PC-3 (cell line): ENCODE data around the gene TMEM123. TPM values are rescaled to one million over a fixed set of nuclear protein-coding genes. Genes with fewer than 3 reads are reported as not detected.
"Not testable (repeated sequence)": the region's sequence is repeated elsewhere in the genome, so short reads cannot be mapped to it uniquely, and the experiment has no call there.

ENCODE experiments used
- ATAC-seq: fragments of 200-7000 bp; cut with Tn5 transposase; 2 replicates; pipeline ENCODE4 v1.9.1; 2020; ENCODE audit warnings: mild to moderate bottlenecking, moderate library complexity
- BruUV-seq: library from RNA; stranded (reverse); fragments of 400-500 nt; replicated peaks from 2 replicates; lab custom pipeline; 2021; lab: Mats Ljungman, UMichigan
- CTCF ChIA-PET: fragments of 300-600 bp; sonication (Branson Sonifier 250); formaldehyde crosslinking; loops from one replicate; lab custom pipeline; 2022; ENCODE audit warnings: antibody characterized with exemption; lab: Charles Lee
- POLR2A ChIA-PET: fragments of 300-600 bp; sonication (Branson Sonifier 250); formaldehyde crosslinking; loops from one replicate; lab custom pipeline; 2022; ENCODE audit warnings: antibody characterized with exemption; ENCODE audit not compliant: unreplicated experiment; lab: Charles Lee
- DNase-seq: peaks from one replicate; pipeline ENCODE4 v3.0.0-alpha.2; 2015
- H2AFZ ChIP-seq: fragments of 300-600 bp; sonication (generic); 2 replicates; pipeline ENCODE4 v1.6.0; 2016; ENCODE audit warnings: antibody characterized with exemption, low read length
- H3F3A ChIP-seq: fragments of 300-600 bp; sonication (generic); one replicate; pipeline ENCODE4 v1.6.0; 2017; ENCODE audit warnings: antibody characterized with exemption, low read length, control low read depth, mild to moderate bottlenecking; ENCODE audit not compliant: unreplicated experiment
- H3K27ac ChIP-seq: fragments of 300-600 bp; sonication (generic); 2 replicates; pipeline ENCODE4 v1.5.1; 2016; ENCODE audit warnings: mild to moderate bottlenecking, low read length
- H3K27me3 ChIP-seq: fragments of 300-600 bp; sonication (generic); 2 replicates; pipeline ENCODE4 v1.6.1; 2016; ENCODE audit warnings: low read length, mixed read lengths
- H3K36me3 ChIP-seq: fragments of 300-600 bp; sonication (generic); 2 replicates; pipeline ENCODE4 v1.6.1; 2016; ENCODE audit warnings: low read depth, mixed run types, low read length, mixed read lengths
- H3K4me1 ChIP-seq: fragments of 300-600 bp; sonication (generic); 2 replicates; pipeline ENCODE4 v1.5.1; 2016; ENCODE audit warnings: low read length; ENCODE audit not compliant: insufficient read depth
- H3K4me2 ChIP-seq: fragments of 300-600 bp; sonication (generic); 2 replicates; pipeline ENCODE4 v1.6.0; 2016; ENCODE audit warnings: low read length
- H3K4me3 ChIP-seq: fragments of 300-600 bp; sonication (generic); 2 replicates; pipeline ENCODE4 v1.5.1; 2016; ENCODE audit warnings: mild to moderate bottlenecking, low read length, mixed read lengths
- H3K79me2 ChIP-seq: fragments of 300-600 bp; sonication (generic); 2 replicates; pipeline ENCODE4 v1.6.1; 2017; ENCODE audit warnings: low read length, mixed read lengths
- H3K9ac ChIP-seq: fragments of 300-600 bp; sonication (generic); 2 replicates; pipeline ENCODE4 v1.6.0; 2016; ENCODE audit warnings: mild to moderate bottlenecking, low read length
- H3K9me2 ChIP-seq: fragments of 300-600 bp; sonication (generic); replicated peaks from 2 replicates; pipeline ENCODE4 v1.6.1; 2016; ENCODE audit warnings: mixed run types, low read length, mixed read lengths
- H3K9me3 ChIP-seq: fragments of 300-600 bp; sonication (generic); 2 replicates; pipeline ENCODE4 v1.6.1; 2016; ENCODE audit warnings: low read length, mixed read lengths
- H4K20me1 ChIP-seq: fragments of 300-600 bp; sonication (generic); 2 replicates; pipeline ENCODE4 v1.6.1; 2016; ENCODE audit warnings: low read length, mixed read lengths
- EZH2 ChIP-seq: fragments of 300-600 bp; sonication (generic); IDR thresholded peaks from one replicate; pipeline ENCODE4 v1.6.1; 2017; ENCODE audit warnings: antibody characterized with exemption, mild to moderate bottlenecking, low read length; ENCODE audit not compliant: unreplicated experiment
- EZH2phosphoT487 ChIP-seq: fragments of 300-600 bp; sonication (generic); IDR thresholded peaks from 2 replicates; pipeline ENCODE4 v1.6.1; 2018; ENCODE audit warnings: mild to moderate bottlenecking, antibody characterized with exemption, low read length, borderline replicate concordance
- intact Hi-C: fragments of 100-400 bp; cut with micrococcal nuclease; formaldehyde crosslinking; loops from 2 replicates; pipeline ENCODE4 v1.9.0; 2023
- total RNA-seq: library from RNA; depleted of rRNA; stranded (reverse); fragments of >200 nt; gene quantifications from 2 replicates; pipeline ENCODE4 v1.2.3, GENCODE V29; 2014
- TF ChIP-seq, protein P1 (sequence below): fragments of 300-600 bp; sonication (generic); conservative IDR thresholded peaks from 2 replicates; pipeline ENCODE4 v1.5.1; 2017; ENCODE audit warnings: antibody characterized with exemption, low read depth, mild to moderate bottlenecking, low read length

TMEM123 gene
- total RNA-seq, 1 experiment from 2014 or later = 163 TPM

DNA sequence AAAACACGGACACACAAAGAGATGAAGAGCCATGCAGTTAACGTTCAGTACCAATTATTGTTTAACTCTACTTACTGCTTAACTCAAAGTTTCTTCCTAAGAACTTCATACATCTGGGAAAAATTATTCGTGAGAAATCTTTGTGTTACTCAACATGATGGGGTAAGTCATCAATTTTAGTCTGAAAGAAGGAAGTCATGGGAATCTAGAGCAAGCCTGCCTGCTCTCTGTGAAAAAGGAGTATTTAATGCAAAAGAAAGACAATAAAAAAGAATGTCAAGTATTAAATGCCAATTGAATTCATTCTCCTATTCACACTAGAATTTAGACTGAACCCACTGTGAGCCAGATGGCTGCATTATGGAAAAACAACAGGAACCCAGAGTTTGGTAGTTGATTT is 16.0 kb downstream of the TMEM123 start:
- H3K4me2 ChIP-seq = no peak overlapping the region
- peaks cover 50% of the 10 kb centered on the region for H3K36me3 ChIP-seq
- 0 out of 2 replicates have a peak, but pooled peaks cover 10% of the 10 kb centered on the region for H3K9me3 ChIP-seq
- H3K9ac ChIP-seq = no peak overlapping the region
- no peaks in the 10 kb centered on the region for H3K9me2 ChIP-seq
- TF ChIP-seq EZH2phosphoT487 = no peak
- TF ChIP-seq, protein P1, sequence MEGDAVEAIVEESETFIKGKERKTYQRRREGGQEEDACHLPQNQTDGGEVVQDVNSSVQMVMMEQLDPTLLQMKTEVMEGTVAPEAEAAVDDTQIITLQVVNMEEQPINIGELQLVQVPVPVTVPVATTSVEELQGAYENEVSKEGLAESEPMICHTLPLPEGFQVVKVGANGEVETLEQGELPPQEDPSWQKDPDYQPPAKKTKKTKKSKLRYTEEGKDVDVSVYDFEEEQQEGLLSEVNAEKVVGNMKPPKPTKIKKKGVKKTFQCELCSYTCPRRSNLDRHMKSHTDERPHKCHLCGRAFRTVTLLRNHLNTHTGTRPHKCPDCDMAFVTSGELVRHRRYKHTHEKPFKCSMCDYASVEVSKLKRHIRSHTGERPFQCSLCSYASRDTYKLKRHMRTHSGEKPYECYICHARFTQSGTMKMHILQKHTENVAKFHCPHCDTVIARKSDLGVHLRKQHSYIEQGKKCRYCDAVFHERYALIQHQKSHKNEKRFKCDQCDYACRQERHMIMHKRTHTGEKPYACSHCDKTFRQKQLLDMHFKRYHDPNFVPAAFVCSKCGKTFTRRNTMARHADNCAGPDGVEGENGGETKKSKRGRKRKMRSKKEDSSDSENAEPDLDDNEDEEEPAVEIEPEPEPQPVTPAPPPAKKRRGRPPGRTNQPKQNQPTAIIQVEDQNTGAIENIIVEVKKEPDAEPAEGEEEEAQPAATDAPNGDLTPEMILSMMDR = no peak
- no peaks in the 10 kb centered on the region for H3K4me1 ChIP-seq
- H3K27ac ChIP-seq = no peak overlapping the region
- H3K79me2 ChIP-seq = peaks cover 58% of the 10 kb centered on the region
- DNase-seq = no peak
- H3K4me3 ChIP-seq = no peak overlapping the region
- ATAC-seq = no peak
- no TSS peak for BruUV-seq
- H3F3A ChIP-seq = no peaks in the 10 kb centered on the region
- CTCF ChIA-PET = no interaction called here
- no peak overlapping the region for H2AFZ ChIP-seq
- no peaks in the 10 kb centered on the region for H3K27me3 ChIP-seq
- no peaks in the 10 kb centered on the region for H4K20me1 ChIP-seq
- POLR2A ChIA-PET = no interaction called here
- intact Hi-C loops = no loop called here

DNA sequence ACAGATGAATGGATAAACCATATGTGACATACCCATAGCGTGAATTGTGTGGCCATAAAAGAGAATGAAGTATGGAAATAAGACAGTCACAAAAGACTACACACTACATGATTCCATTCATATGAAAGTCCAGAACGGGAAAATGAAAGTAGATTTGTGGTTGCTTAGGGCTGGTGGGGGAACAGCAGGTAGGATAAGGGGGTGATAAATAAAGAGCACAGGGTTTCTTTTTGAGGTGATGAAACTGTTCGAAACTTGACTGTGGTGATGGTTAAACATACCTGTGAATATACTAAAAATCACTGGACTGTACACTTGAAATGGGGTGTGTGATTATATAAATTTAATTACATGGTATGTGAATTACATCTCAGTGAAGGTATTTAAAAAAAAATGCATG is 16.9 kb downstream of the TMEM123 start:
- no TSS peak for BruUV-seq
- ChIA-PET CTCF (no interaction called here), POLR2A (no interaction called here)
- H3K36me3 ChIP-seq = peaks cover 53% of the 10 kb centered on the region
- DNase-seq (no peak), ATAC-seq (no peak)
- H4K20me1 ChIP-seq = no peaks in the 10 kb centered on the region
- H3K27ac ChIP-seq = no peak overlapping the region
- TF ChIP-seq EZH2phosphoT487 = no peak
- no peak for TF ChIP-seq EZH2
- TF ChIP-seq, protein P1 = no peak
- H3K4me3 ChIP-seq = no peak overlapping the region
- H2AFZ ChIP-seq = no peak overlapping the region
- no peak overlapping the region for H3K9ac ChIP-seq
- H3K4me2 ChIP-seq = no peak overlapping the region
- 0 out of 2 replicates have a peak, but pooled peaks cover 10% of the 10 kb centered on the region for H3K9me3 ChIP-seq
- H3K9me2 ChIP-seq = no peaks in the 10 kb centered on the region
- H3F3A ChIP-seq = no peaks in the 10 kb centered on the region
- no peaks in the 10 kb centered on the region for H3K4me1 ChIP-seq
- H3K79me2 ChIP-seq = peaks cover 60% of the 10 kb centered on the region
- intact Hi-C loops = no loop called here
- H3K27me3 ChIP-seq = no peaks in the 10 kb centered on the region

DNA sequence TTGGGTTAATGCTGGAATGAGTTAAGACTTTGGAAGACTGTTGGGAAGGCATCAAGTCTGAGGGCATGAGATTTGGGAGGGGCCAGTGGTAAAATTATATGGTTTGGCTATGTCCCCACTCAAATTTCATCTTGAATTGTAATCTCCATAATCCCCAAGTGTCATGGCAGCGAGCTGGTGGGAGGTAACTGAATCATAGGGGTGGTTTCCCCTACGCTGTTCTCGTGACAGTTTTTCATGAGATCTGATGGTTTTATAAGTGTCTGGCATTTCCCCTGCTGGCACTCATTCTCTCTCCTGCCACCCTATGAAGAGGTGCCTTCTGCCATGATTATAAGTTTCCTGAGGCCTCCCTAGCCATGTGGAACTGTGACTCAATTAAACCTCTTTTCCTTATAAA is 19.0 kb downstream of the TMEM123 start:
- H3K27ac ChIP-seq, BruUV-seq, H3K27me3 ChIP-seq, POLR2A ChIA-PET, ATAC-seq, H3K9me2 ChIP-seq, H3K4me2 ChIP-seq, DNase-seq, CTCF ChIA-PET, H3K9me3 ChIP-seq, H4K20me1 ChIP-seq, H3K4me1 ChIP-seq, intact Hi-C loops, H3K4me3 ChIP-seq, H3F3A ChIP-seq, H2AFZ ChIP-seq, H3K9ac ChIP-seq: not testable (repeated sequence)
- peaks cover 65% of the 10 kb centered on the region for H3K79me2 ChIP-seq
- H3K36me3 ChIP-seq = peaks cover 53% of the 10 kb centered on the region

DNA sequence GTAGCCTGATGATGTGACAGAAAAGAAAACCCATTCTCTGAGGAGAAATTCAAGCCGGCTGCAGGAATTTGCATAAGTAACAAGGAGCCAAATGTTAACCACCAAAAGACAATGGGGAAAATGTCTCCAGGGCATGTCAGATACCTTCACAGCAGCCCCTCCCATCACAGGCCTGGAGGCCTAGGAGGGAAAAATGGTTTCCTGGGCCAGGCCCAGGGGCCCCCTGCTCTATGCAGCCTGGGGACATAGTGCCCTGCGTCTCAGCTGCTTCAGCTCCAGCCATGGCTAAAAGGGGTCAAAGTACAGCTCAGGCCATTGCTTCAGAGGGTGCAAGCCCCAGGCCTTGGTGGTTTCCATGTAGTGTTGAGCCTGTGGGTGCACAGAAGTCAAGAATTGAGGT is 20.0 kb downstream of the TMEM123 start:
- DNase-seq, H3K9ac ChIP-seq, H3K4me2 ChIP-seq, H3K9me3 ChIP-seq, intact Hi-C loops, H3F3A ChIP-seq, H2AFZ ChIP-seq, ATAC-seq, H3K9me2 ChIP-seq, H3K27me3 ChIP-seq, H3K4me3 ChIP-seq, H3K27ac ChIP-seq, H4K20me1 ChIP-seq, BruUV-seq, POLR2A ChIA-PET, H3K4me1 ChIP-seq: not testable (repeated sequence)
- H3K36me3 ChIP-seq = peaks cover 50% of the 10 kb centered on the region
- CTCF ChIA-PET = interaction anchor here (0.7 kb wide), 1 partner anchor 234 kb away, joined by 3 read pairs; no protein-coding TSS in a partner anchor
- peaks cover 58% of the 10 kb centered on the region for H3K79me2 ChIP-seq
